CD4-positive, alpha-beta T cell treated with Interleukin-12 subunit alpha and Interleukin-12 subunit beta, for 1 hour (primary cell): ENCODE measurements around the gene SLC2A10.

Experiments used
- DNase-seq: peaks from one replicate; pipeline ENCODE4 v3.0.0-alpha.2; 2020

The SLC2A10 gene

DNA sequence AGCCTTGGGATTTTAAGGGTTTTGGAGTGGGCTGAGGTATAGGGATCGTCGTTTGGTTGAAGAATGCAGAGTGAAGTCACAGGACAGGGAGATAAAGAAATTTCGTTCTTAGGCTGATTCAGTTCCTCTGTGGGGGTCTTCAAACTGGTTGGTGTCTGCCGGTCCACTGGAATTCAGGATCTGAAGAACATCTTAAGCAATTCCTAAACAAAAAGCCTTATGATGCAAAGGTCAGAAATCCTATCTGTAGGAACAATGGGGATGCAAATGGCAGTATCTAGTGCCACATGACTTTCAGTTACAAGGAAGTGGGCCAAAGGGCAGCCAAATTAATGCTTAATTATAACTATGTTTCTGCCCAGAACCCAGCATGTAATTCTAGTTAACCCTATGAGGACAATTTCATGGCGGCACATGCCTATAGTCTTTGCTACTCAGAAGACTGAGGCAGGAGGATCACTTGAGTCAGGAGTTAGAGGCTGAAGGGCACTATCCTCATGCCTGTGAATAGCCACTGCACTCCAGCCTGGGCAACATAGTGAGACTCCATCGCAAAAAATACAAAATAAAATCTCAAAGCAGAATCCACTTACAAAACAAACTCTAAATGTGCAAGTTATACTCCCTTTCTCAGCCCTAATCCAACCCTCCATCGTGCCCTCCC lies 4.6 kb upstream of the SLC2A10 start:
- no peak for DNase-seq

DNA sequence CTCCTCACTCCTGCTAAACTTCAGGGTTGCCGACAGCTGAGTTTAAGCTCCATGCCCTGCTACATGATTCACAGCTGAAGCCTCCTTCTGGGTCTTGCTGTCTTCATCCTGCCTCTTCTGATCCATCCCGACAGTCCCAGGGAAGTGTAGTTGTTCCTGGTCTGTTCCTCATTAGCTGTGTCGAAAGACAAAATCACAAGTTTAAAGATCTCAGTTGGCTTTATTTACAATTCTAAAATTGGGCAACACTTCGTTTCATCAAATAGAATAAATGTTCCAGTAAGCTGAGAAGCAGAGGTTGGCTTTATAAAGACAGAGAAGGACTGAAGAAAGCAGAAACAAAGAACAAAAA lies 4.1 kb upstream of the SLC2A10 start:
- no peak for DNase-seq

DNA sequence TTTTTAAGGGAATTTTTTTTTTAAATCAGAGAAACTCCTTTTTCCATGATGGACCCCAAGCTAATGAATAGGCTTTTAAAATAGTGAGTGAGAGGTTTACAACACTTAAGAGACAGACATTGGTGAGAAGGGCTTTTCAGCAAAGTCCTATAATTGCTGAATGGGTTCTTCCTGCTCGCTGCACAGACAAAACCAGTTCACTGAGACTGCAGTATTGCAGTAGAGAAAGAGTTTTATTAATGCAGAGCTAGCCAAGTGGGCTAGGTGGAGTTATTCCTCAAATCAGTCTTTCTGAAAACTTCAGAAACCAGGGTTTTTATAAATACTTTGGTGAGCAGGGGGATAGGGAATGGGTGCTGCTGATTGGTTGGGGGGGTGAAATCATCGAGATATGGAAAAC lies 3.2 kb upstream of the SLC2A10 start:
- no peak for DNase-seq

DNA sequence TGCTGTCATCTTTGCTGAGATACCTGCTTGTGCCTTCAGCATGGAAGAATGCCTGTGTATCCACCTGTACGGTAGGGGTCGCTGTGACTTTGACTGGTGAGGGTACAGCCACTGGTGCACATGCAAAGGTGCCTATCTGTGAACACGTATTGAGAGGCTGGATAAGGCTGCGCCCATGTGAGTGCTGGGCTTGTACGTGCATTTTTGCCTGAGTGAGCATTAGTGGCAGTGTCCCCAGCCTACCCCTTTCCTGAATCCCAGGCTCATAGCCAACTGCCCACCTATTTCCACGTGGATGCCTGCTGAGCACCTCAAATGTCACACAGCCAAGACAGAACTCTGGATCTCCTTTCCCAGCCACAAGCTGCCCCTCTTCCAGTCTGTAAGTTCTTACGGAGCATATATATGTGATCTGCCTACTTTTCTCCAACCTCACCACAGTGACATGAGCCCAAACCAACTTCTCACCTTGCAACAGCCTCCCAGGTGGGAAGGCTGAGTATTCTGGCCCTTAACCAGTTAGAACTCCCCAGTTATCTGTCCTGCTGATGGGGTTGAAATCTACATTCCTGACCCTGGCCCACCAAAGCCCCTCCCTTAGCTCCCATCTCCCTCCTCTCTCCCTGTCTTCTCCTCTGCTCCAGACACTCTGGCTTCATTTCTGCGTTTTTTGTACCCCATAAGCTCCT lies 1.1 kb upstream of the SLC2A10 start:
- no peak for DNase-seq

DNA sequence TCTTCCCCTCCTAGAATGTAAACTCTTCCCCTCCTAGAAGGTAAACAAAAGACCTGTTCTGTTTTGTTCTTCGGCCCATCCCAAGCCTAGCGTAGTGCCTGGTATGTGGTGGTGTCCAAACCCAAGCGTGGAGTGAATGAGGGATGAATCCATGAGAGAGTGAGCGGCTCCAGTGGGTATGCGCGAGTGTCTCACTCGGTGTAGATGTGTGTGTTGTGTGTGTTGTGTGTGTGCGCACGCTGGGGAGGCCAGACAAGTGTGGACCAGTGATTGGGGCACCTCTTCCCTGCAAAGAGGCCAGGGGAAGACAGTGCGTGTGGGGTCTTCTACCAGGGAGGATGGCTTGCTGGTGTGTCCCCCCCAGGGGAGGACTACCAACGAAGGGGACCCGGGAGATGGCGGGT lies 392 bp upstream of the SLC2A10 start:
- DNase-seq: no peak

DNA sequence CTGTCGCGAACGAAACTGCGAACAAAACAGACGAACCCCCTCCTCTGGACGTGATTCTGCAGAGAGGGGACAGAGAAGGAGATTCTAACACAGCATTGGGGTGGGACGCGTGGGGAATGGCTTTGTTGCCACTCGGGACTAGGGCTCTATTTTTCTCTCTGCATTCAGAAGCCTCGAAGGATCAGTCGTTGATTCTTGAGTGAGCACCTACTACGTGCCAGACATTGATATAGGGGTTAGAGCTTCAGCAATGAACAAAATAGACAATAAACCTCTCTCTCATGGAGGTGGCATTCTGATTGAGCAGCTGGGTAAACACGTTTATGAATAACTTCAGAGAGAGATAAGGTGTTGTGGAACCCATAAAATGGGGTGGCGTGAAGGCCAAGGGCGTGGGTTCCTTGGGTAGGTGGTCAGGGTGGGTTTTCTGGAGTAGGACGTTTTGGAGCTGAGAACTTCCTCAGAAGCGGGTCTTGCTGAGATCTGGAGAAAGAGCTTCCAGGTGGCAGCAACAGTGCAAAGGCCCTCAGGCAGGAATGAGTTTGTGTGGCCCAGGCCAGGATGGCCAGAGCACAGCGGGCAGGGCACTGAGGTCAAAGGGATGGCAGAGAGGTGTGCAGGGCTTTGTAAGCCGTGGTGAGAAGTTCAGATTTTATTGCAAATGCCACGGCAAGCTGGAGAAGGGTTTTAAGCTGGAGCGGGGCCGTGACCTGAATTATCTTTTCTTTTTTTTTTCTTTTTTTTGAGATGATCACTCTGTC lies 884 bp downstream of the SLC2A10 start:
- no peak for DNase-seq

DNA sequence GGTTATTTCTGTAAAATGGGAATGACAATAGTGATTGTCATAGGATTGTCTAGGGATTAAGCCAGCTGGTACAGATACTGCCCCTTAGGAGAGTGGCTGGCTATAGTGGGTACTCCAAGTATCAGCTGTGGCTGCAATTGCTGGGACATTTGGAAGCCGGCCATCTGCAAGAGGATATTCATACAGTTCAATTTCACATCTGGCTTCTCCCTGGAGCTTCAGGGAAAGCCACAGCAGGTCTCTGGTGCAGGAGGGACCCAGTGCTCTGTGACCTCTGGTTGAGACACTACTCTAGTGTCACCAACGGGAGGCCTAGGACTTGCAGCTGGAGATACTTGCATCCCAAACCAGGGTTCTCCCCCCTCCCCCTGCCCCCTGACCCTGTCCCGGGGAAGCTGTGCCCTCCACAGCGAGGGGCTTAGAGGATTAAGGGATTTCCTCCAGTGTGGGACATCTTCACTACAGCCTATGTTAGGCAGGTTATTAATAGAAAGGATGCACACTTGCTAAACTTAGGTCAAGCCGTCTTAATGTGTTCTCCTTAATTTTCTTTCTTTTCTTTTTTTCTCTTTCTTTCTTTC lies 2.7 kb downstream of the SLC2A10 start:
- DNase-seq: no peak

DNA sequence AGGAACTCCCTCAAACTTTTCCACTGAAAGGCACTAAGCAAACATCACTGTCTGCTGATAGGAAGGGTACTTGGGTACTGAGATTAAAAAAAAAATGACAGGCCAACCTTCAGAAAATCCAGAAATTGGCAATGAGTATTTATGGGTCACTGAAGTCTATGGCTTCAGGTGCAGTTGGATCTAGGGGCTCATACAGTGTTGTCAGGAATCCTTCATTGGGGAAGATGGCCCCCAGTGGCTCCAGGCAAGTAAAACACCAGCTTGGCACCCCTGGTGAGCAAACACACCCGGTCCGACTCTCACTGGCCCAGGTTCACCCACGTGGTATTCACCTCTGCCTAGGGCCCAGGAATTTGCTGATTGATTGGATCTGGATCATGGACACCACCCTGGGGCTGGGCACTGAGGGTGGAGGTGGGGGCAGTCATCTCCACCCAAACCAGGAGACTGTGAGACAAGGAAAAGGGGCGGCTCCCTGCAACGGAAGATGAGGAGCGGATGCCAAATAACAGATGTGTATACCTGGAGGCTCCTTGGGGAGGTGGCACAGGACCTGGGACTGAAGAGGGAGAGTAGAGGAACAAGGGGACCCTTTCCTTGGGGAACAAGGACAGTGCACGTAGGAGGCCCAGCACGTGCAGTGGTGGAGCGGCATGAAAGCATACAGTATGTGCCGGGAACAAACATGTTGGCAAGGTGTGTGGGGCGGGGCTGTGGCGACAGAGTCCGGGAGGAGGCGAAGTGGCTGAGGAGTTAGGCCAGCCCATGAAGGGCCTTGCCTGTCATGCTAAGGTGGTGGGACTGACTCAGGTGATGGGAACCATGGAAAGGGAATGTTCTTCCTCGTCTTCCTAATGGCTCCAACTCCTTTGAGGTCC lies 4.7 kb downstream of the SLC2A10 start:
- DNase-seq: no peak

DNA sequence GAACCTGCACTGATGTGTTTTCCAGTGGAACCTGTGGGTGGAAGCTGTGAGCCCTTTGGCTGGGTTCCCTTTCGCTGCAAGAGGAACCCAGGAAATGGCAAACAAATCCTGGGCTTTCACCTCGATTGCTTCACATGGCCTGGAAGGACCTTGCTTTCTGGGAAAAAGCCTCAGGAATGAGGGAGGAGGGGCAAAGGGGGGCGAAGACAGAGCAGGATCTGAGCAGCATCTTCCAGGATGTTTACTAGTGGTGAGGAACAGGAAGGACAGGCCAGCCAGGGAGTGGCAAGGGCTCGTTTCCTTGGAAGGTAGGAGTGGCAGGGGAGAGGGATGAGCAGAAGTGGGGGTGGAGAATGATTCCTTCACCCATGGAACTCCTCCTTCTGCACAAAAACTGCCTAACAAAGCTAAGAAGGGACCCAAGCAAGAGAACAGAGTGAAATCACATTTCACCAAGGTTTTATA lies 5.9 kb downstream of the SLC2A10 start:
- no peak for DNase-seq

DNA sequence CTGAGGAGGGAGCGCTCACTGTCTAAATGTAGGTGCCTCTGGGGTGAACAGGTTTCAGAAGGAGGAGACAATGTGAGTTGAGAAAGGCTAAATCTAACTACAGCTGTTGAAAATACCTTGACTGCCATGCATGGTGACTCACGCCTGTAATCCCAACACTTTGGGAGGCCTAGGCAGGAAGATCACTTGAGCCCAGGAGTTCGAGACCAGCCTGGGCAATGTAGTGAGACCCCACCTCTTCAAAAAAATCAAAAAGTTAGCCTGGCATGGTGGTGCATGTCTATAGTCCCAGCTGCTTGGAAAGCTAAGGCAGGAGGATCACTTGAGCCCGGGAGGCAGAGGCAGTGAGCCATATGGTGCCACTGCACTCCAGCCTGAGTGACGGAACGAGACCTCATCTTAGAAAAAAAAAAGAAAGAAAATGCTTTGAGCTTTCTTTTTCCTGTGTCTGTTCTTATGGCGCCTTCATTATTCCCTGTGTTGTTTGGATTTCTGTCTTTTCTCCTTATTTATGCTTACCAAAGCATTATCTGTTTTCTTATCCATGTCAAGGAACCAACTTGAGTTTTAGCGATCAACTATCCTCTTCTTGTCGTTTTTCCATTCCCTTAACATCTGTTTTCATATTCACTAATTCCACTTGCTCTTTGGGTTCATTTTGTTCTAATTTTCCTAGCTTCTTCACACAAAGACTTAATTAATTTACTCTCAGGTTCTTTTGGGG lies 8.5 kb downstream of the SLC2A10 start:
- no peak for DNase-seq

DNA sequence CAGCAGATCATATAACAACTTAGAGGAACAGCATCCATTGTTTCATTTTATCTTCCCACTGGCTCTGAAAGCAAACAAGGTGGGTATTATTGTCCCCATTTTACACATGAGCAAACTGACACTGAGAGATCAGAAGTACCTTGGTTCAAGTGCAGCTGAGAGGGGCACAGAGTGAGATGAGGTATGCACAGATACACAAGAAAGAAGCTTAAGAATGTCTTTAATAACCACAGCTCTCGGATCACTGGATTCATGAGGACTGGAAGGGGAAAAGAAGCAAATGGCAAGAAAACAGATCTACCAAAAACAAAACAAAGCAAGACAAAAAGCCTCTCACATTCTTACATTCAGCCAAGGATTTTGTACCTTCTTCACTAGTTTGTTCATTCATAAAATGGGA lies 10.6 kb downstream of the SLC2A10 start:
- no peak for DNase-seq

DNA sequence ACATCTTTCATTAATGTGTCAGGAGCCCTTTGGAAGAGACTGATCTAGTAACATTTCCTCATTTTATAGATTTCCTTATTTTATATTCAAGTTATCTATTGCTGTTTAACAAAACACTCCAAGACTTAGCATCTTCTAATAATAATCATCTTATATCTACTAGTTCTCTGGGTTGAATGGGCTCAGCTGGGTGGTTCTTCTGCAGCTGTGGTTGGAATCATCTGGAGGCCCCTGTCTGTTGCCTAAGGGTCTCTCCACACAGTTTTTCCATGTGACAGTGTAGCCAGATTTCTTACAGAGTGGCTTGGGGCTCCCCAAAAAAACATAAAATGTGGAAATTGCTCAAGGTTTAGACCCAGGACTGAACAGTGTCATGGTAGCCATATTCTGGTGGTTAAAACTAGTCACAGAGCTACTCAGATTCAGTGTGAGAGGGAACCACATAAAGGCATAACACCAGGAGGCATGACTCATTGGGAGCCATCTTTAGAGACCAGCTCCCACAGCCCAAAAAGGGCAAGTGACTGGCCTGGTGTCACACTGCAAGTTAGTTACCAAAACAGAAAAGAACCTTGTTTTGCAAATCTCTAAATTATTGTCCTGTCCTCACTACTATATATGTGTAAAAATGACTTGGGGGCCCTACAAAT lies 11.5 kb downstream of the SLC2A10 start:
- no peak for DNase-seq

DNA sequence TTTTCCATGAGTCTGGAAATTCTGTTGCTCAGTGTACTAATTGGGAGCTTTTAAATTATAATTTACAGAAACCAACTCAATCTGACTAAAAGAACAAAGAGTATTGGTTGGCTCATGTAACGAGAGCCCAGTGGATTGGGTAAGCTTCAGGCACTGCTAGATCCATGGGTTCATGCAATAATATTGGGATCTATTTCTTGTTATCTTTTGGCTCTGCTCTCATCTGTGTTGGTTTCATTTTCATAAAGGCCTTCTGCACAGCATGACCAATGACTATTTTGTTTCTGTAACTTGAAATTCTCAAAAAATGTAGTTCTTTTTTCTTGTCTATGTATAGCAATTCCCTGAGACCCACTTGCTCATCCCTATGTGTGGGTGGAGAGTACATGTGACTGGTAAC lies 12.0 kb downstream of the SLC2A10 start:
- no peak for DNase-seq

DNA sequence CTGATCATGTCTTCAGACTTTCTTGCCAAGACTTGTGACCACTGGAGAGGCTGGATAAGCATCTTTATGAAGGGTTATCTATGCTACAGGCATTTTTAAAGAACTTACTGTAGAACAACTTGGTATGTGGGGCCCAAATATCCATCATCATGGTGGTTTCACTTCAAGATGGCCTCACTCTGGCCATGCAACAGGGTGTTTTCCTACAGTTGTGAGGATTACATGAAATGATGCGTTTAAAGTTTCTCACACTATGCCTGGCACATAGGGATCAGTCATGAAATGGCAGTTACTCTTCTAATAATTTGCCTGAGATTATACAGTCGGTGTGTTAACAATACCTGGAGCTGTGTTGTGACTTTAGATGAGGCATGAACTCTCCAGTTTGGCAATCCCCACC lies 13.0 kb downstream of the SLC2A10 start:
- DNase-seq: no peak

DNA sequence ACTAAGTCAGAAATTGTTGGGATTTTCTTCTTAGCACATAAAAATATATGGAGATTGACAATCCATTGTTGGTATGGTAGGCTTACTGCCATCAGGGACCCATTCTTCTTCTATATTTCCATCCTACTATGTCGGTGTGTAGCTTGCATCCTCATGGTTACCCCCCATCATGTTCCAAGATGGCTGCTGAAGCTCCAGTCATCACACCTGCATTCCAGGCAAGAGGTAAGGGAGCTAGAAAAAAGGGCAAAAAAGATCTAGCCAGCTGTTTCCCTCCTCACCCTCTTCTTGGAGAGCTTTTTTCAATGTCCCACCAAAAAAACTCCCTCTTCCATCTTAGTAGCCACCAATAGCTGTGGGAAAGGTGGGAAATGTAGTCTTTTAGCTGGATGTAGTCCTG lies 13.6 kb downstream of the SLC2A10 start:
- no peak for DNase-seq

DNA sequence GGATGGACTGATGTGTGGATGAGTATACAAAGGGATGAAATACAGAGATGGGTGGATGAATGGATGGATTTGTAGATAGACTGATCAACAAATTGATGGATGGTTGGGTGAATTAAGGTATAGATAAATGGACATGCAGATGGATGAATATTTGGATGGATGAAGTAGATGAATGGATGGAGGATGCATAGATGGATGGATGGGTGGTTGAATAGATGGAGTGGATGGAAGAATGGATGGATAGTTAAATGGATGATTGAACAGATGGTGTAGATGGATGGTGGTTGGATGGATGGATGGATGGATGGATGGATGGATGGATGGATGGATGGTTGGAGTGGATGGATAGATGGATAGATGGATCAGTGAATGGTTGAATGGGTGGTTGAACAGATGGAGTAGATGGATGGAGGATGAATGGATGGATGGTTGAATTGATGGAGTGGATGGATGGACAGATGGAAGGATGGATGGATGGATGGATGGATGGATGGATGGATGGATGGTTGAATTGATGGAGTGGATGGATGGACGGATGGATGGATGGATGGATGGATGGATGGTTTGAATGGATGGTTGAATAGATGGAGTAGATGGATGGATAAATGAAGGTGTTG lies 15.0 kb downstream of the SLC2A10 start:
- no peak for DNase-seq

DNA sequence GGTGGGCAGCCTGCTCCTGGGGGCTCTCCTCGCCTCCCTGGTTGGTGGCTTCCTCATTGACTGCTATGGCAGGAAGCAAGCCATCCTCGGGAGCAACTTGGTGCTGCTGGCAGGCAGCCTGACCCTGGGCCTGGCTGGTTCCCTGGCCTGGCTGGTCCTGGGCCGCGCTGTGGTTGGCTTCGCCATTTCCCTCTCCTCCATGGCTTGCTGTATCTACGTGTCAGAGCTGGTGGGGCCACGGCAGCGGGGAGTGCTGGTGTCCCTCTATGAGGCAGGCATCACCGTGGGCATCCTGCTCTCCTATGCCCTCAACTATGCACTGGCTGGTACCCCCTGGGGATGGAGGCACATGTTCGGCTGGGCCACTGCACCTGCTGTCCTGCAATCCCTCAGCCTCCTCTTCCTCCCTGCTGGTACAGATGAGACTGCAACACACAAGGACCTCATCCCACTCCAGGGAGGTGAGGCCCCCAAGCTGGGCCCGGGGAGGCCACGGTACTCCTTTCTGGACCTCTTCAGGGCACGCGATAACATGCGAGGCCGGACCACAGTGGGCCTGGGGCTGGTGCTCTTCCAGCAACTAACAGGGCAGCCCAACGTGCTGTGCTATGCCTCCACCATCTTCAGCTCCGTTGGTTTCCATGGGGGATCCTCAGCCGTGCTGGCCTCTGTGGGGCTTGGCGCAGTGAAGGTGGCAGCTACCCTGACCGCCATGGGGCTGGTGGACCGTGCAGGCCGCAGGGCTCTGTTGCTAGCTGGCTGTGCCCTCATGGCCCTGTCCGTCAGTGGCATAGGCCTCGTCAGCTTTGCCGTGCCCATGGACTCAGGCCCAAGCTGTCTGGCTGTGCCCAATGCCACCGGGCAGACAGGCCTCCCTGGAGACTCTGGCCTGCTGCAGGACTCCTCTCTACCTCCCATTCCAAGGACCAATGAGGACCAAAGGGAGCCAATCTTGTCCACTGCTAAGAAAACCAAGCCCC lies 16.0 kb downstream of the SLC2A10 start:
- DNase-seq: no peak

DNA sequence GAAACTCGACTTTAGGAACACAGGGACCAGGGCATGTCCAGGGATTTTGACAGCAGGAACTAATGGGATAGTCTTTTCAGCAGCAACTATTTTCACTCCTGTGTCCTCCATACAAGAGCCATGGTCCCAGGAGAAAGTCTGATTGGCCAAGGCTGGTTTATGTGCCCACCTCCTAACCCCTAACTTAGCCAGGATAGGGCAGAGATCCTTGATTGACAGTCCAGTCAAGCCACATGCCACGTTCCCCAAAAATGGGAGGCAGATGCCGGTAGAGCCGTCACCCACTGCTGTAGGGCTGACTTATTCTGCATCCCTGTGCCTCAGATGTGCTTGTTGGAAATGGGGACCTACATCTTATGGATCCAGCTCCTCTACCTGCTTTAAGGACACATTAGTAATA lies 22.3 kb downstream of the SLC2A10 start:
- DNase-seq: no peak

DNA sequence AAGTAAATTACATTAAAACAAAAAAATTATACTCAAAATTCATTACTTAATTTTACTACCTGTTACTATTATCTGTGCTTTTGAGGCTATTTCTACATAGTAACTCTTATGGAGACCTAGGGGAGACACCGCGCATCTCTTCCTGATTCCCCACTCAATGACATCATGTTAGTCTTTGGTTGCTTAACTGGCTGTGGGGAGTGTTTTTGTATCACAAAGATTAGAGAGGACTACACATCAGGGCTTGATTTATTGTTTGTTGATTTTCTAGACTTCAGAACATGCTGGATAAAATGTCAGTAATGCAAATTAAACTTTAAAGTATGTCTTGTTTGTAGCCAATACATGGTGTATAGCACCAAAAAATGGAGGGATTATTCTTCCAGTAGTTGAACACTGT lies 26.0 kb downstream of the SLC2A10 start:
- no peak for DNase-seq
